ENCODE results near the gene ZSCAN21. TPM values are rescaled to one million over a fixed set of nuclear protein-coding genes. Genes with fewer than 3 reads are reported as not detected.

ZSCAN21 gene
- total RNA-seq, 2 experiments from 2014 or later = 6.3 to 6.9 TPM

DNA sequence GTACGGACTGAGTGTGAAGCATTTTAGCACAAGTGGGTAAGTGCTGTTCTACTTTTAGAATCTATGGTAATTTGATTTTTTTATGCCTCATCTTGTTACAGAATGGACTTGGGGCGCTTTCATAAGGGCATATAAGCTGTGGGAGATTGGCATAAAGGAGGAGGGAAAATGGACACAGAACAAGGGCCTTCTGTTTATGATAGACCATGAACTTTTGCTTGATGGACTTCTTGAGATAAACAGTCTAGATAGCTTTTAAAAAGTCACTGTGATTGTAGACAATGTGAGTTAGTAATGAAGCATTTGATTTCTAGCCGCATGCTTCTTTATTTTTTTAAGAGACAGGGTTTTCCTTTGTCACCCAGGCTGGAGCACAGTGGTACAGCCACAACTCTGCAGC lies 2.0 kb downstream of the ZSCAN21 start:
- Mint-ChIP-seq H3K9me3 (no peaks in the 10 kb centered on the region), H3K4me1 (ENCODE audit: low read depth) (peaks cover 16% of the 10 kb centered on the region), H3K27me3 (no peaks in the 10 kb centered on the region), H3K36me3 (ENCODE audit: low read depth) (peaks cover 4% of the 10 kb centered on the region), H3K27ac (no peak overlapping the region), H3K4me3 (peak overlapping the region; percentile 6)
- CTCF ChIA-PET = interaction anchor here (0.8 to 3.3 kb wide), 8 partner anchors 11 to 138 kb away, joined by 3 to 20 read pairs (median 4); partner anchors contain the start of gene ZKSCAN1
- DNase-seq (no peak), ATAC-seq (no peak)
- intact Hi-C loops (cut with micrococcal nuclease) = no loop called here
- POLR2A ChIA-PET = interaction anchor here (0.8 to 1.5 kb wide), 4 partner anchors 12 to 60 kb away, joined by 3 to 9 read pairs (median 4); no protein-coding TSS in a partner anchor
- TF ChIP-seq, protein P1, sequence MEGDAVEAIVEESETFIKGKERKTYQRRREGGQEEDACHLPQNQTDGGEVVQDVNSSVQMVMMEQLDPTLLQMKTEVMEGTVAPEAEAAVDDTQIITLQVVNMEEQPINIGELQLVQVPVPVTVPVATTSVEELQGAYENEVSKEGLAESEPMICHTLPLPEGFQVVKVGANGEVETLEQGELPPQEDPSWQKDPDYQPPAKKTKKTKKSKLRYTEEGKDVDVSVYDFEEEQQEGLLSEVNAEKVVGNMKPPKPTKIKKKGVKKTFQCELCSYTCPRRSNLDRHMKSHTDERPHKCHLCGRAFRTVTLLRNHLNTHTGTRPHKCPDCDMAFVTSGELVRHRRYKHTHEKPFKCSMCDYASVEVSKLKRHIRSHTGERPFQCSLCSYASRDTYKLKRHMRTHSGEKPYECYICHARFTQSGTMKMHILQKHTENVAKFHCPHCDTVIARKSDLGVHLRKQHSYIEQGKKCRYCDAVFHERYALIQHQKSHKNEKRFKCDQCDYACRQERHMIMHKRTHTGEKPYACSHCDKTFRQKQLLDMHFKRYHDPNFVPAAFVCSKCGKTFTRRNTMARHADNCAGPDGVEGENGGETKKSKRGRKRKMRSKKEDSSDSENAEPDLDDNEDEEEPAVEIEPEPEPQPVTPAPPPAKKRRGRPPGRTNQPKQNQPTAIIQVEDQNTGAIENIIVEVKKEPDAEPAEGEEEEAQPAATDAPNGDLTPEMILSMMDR (IDR thresholded peaks at IDR 0.05) = no peak

DNA sequence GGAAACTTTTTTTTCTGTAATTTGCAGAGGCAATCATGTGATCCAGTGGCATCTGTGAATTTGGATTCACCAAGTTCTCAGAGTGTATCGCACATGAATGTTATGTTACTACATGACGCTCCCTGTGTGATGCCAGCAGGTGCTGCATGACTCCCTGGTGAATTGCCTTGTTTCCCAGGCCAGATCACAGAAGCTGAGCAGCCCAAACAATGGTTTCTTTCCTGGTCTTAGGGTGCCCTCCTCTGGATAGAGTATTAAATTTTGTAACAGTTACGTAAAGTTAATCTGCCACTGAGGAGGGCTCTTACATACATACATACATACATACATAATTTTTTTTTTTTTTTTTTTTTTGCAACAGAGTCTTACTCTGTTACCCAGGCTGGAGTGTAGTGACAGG lies 3.6 kb downstream of the ZSCAN21 start:
- no peaks in the 10 kb centered on the region for H3K9me3 Mint-ChIP-seq
- POLR2A ChIA-PET = interaction anchor here (0.6 kb wide), 1 partner anchor 39 kb away, joined by 4 read pairs; no protein-coding TSS in a partner anchor
- TF ChIP-seq, protein P1 (IDR thresholded peaks at IDR 0.05) = no peak
- DNase-seq (peak; percentile 22), ATAC-seq (peak; percentile 35)
- H3K4me1 Mint-ChIP-seq (ENCODE audit: low read depth) = peaks cover 16% of the 10 kb centered on the region
- intact Hi-C loops (cut with micrococcal nuclease) = no loop called here
- no peak overlapping the region for H3K27ac Mint-ChIP-seq
- no peak overlapping the region for H3K4me3 Mint-ChIP-seq
- CTCF ChIA-PET = interaction anchor here (0.9 to 3.3 kb wide), 7 partner anchors 8 to 140 kb away, joined by 3 to 20 read pairs (median 4); partner anchors contain the start of genes AP4M1 and ZKSCAN1
- H3K36me3 Mint-ChIP-seq (ENCODE audit: low read depth) = peaks cover 8% of the 10 kb centered on the region
- H3K27me3 Mint-ChIP-seq = no peaks in the 10 kb centered on the region

DNA sequence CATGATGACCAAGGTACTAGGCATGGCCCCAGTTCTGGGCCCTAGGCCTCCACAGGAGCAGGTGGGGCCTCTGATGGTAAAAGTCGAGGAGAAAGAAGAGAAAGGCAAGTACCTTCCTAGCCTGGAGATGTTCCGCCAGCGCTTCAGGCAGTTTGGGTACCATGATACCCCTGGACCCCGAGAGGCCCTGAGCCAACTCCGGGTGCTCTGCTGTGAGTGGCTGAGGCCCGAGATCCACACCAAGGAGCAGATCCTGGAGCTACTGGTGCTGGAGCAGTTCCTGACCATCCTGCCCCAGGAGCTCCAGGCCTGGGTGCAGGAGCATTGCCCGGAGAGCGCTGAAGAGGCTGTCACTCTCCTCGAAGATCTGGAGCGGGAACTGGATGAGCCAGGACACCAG lies 7.4 kb downstream of the ZSCAN21 start:
- TF ChIP-seq, protein P1 (IDR thresholded peaks at IDR 0.05) = no peak
- peaks cover 4% of the 10 kb centered on the region for H3K4me1 Mint-ChIP-seq (ENCODE audit: low read depth)
- H3K4me3 Mint-ChIP-seq = no peak overlapping the region
- no peaks in the 10 kb centered on the region for H3K27me3 Mint-ChIP-seq
- CTCF ChIA-PET = no interaction called here
- peaks cover 15% of the 10 kb centered on the region for H3K36me3 Mint-ChIP-seq (ENCODE audit: low read depth)
- no peak for ATAC-seq
- POLR2A ChIA-PET = no interaction called here
- no peak for DNase-seq
- H3K9me3 Mint-ChIP-seq = no peaks in the 10 kb centered on the region
- intact Hi-C loops (cut with micrococcal nuclease) = no loop called here
- H3K27ac Mint-ChIP-seq = no peak overlapping the region

DNA sequence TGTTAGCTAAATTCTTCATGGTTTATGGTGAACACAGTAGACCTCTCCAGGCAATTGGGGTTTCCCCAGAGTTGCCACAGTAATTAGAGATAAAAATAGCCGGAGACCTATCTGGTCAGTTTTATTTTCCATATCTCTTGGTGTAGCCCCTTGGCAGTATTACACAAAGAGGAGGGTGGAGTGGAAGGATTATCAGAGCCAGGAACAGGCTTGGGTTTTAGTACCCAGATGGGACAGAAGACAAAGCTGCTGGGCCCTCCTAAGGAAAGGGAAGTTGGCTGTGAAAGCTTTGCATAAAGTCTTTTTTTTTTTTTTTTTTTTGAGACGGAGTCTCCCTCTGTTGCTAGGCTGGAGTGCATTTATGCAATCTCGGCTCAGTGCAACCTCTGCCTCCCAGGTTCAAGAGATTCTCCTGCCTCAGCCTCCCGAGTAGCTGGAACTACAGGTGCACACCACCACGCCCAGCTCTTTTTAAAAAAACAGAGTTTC lies 9.7 kb downstream of the ZSCAN21 start:
- no peaks in the 10 kb centered on the region for H3K27me3 Mint-ChIP-seq
- no peak for ATAC-seq
- no peaks in the 10 kb centered on the region for H3K9me3 Mint-ChIP-seq
- H3K36me3 Mint-ChIP-seq (ENCODE audit: low read depth) = peaks cover 19% of the 10 kb centered on the region
- POLR2A ChIA-PET = no interaction called here
- H3K4me1 Mint-ChIP-seq (ENCODE audit: low read depth) = no peaks in the 10 kb centered on the region
- H3K4me3 Mint-ChIP-seq = no peak overlapping the region
- CTCF ChIA-PET = interaction anchor here (0.9 to 1.0 kb wide), 2 partner anchors 9 to 19 kb away, joined by 3 read pairs; partner anchors contain the start of gene ZSCAN21
- TF ChIP-seq, protein P1 (IDR thresholded peaks at IDR 0.05) = no peak
- DNase-seq = no peak
- H3K27ac Mint-ChIP-seq = no peak overlapping the region
- intact Hi-C loops (cut with micrococcal nuclease) = no loop called here

DNA sequence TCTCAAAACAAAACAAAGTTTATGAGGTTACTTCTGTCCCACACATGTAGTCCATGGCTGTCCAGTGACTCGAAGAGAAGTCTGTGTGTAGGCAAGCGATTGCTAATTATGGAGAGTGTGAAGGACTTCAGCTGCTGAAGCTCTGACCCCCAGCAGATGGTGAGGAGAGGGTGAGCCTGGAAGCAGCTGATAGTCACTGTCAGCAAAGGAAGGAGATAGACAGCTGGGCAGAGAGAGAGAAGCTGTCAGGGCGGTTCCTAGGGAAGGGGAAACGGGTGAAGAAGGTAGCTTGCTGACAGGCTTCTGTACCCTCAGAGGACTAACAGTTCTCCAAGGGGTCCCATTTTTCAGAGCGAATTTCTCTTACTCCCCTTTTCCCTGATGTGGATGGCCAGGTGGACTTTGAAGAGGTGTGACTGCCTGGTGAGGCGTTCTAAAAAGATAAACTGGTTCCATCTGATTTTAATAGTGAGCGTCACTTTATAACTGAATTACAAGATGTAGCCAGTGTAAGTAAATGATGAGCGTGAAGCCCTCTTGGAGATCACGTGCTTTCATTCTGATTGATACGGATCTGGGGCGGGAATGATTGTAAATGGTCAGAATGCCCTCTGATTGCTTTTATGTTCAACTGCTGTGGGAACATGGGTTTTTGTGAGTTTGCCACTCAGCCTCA lies 12.1 kb downstream of the ZSCAN21 start:
- CTCF ChIA-PET = interaction anchor here (1.2 kb wide), 1 partner anchor 69 kb away, joined by 3 read pairs; no protein-coding TSS in a partner anchor
- no peak overlapping the region for H3K4me3 Mint-ChIP-seq
- H3K27me3 Mint-ChIP-seq = no peaks in the 10 kb centered on the region
- ATAC-seq (no peak), DNase-seq (no peak)
- H3K9me3 Mint-ChIP-seq = no peaks in the 10 kb centered on the region
- POLR2A ChIA-PET = interaction anchor here (0.6 to 1.0 kb wide), 2 partner anchors 12 to 19 kb away, joined by 3 read pairs; partner anchors contain the start of gene ZSCAN21
- no peak overlapping the region for H3K27ac Mint-ChIP-seq
- TF ChIP-seq, protein P1 (IDR thresholded peaks at IDR 0.05) = no peak
- no peaks in the 10 kb centered on the region for H3K4me1 Mint-ChIP-seq (ENCODE audit: low read depth)
- intact Hi-C loops (cut with micrococcal nuclease) = no loop called here
- peaks cover 19% of the 10 kb centered on the region for H3K36me3 Mint-ChIP-seq (ENCODE audit: low read depth)
